Neural progenitor cell (in vitro differentiated cells): ENCODE measurements around the gene GOLGA3.

ENCODE experiments used
- CTCF ChIP-seq: fragments of 200-600 bp; sonication (generic); IDR thresholded peaks from 2 replicates; pipeline ENCODE4 v1.5.1; 2017; ENCODE audit warnings: antibody characterized with exemption, mild to moderate bottlenecking
- EZH2 ChIP-seq: fragments of 200-600 bp; sonication (generic); IDR thresholded peaks from 2 replicates; pipeline ENCODE4 v1.6.1; 2017; ENCODE audit warnings: antibody characterized with exemption, mild to moderate bottlenecking, moderate library complexity
- EZH2phosphoT487 ChIP-seq: fragments of 200-600 bp; sonication (generic); IDR thresholded peaks from 2 replicates; pipeline ENCODE4 v1.6.1; 2017; ENCODE audit warnings: antibody characterized with exemption

- TF ChIP-seq EZH2phosphoT487 (no peak), EZH2 (no peak), CTCF (no peak)
Measured at GRCh38 chr12:132818562-132818961, 10.1 kb downstream of the GOLGA3 start.
